ENCODE results near the gene RNF128. TPM values are rescaled to one million over a fixed set of nuclear protein-coding genes. Genes with fewer than 3 reads are reported as not detected.

The RNF128 gene
- total and polyA plus RNA-seq, 2 of the 13 experiments (the other 11 are each of a cell fraction or from before 2014, with no cell fraction given): 18.5 to 43.5 TPM

GRCh38 chrX:106740193-106740780, 13.8 kb downstream of the RNF128 start:
- no TSS peak for BruUV-seq (replicated peaks)
- Histone ChIP-seq H2AFZ (ENCODE audit: low read length) (no peak overlapping the region), H3K27ac (ENCODE audit: extremely low read length, insufficient read depth, low read length) (peak overlapping the region; percentile 54), H4K20me1 (ENCODE audit: insufficient read depth, low read length) (peaks cover 28% of the 10 kb centered on the region), H3K9me3 (ENCODE audit: low read length) (no peaks in the 10 kb centered on the region), H3K36me3 (replicated peaks in 1 of 2; ENCODE audit: control insufficient read depth in 1 of 2, insufficient read depth in 2 of 2, low read length in 2 of 2) (no peaks in the 10 kb centered on the region; a peak in 1 of 5 replicates), H3K79me2 (ENCODE audit: insufficient read depth, low read length) (peaks cover 88% of the 10 kb centered on the region), H3K4me2 (ENCODE audit: low read depth, low read length) (peak overlapping the region; percentile 32), H3K9ac (ENCODE audit: insufficient read depth, low read depth, low read length) (no peak overlapping the region), H3K4me3 (replicated peaks in 1 of 3; ENCODE audit: insufficient read depth in 1 of 3, low read depth in 2 of 3, low read length in 3 of 3) (no peak overlapping the region), H3K4me1 (ENCODE audit: insufficient read depth, low read length) (peaks cover 74% of the 10 kb centered on the region), H3K27me3 (ENCODE audit: control insufficient read depth in 1 of 2, insufficient read depth in 2 of 2, low read length in 2 of 2) (no peaks in the 10 kb centered on the region)
- DNase-seq (ENCODE audit: low spot score) (peak; percentile 53), ATAC-seq (peak; percentile 90), FAIRE-seq (peak; percentile 77)
- WGBS (ENCODE audit: low lambda C conversion rate): 12% methylated on average over 2 of the region's 2 CpGs
- in situ Hi-C loops (cut with HindIII; ENCODE audit: extremely low pct_ligation_motif_present, low pct_unique_long_range_greater_than_20kb): no loop called here
- POLR2A ChIA-PET: interaction anchor here (1.2 kb wide), 1 partner anchor 13 kb away, joined by 3 read pairs; no protein-coding TSS in a partner anchor
- intact Hi-C loops (cut with micrococcal nuclease; ENCODE audit: unreplicated experiment): no loop called here
- CTCF ChIA-PET (ENCODE audit: low intra/inter-chr PET ratio, low total read pairs): no interaction called here
- TF ChIP-seq NR2F6 (IDR thresholded peaks at IDR 0.05): peak; percentile 50
- TF ChIP-seq NR2F6 (CRISPR knock-in tag; IDR thresholded peaks at IDR 0.05): peak; percentile 37; the same call in 1 of the 2 replicates
- TF ChIP-seq STAT5B (CRISPR knock-in tag; IDR thresholded peaks at IDR 0.05): no peak
- TF ChIP-seq RXRB (CRISPR knock-in tag; IDR thresholded peaks at IDR 0.05; ENCODE audit: borderline replicate concordance): peak; percentile 46; the same call in 1 of the 2 replicates
- peak; percentile 75 for TF ChIP-seq ZEB1 (IDR thresholded peaks at IDR 0.05; ENCODE audit: insufficient replicate concordance, low read depth)
- peak; percentile 61; the same call in 1 of the 2 replicates for TF ChIP-seq SOX5 (CRISPR knock-in tag; IDR thresholded peaks at IDR 0.05; ENCODE audit: borderline replicate concordance)
- TF ChIP-seq ZSCAN9 (CRISPR knock-in tag; IDR thresholded peaks at IDR 0.05; ENCODE audit: borderline replicate concordance): no peak
- TF ChIP-seq SKI (IDR thresholded peaks at IDR 0.05; ENCODE audit: partially characterized antibody): peak; percentile 19
- TF ChIP-seq SOX13 (IDR thresholded peaks at IDR 0.05): no peak
- peak in 1 of 2 experiments; percentile 81; a peak in 2 of 4 replicates for TF ChIP-seq SOX13 (CRISPR knock-in tag; conservative IDR thresholded peaks at IDR 0.05 in 1 of 2, IDR thresholded peaks at IDR 0.05 in 1 of 2)
- TF ChIP-seq BCL6 (CRISPR knock-in tag; IDR thresholded peaks at IDR 0.05): peak; percentile 27; the same call in 1 of the 2 replicates
- TF ChIP-seq BRCA1 (CRISPR knock-in tag; IDR thresholded peaks at IDR 0.05): no peak
- no peak for TF ChIP-seq ARNT (IDR thresholded peaks at IDR 0.05)
- TF ChIP-seq ZBTB2 (CRISPR knock-in tag; IDR thresholded peaks at IDR 0.05; ENCODE audit: low read depth): no peak
- TF ChIP-seq HOXA7 (CRISPR knock-in tag; IDR thresholded peaks at IDR 0.05): no peak
- peak; percentile 74 for TF ChIP-seq ARID5B (CRISPR knock-in tag; IDR thresholded peaks at IDR 0.05)
- peak; percentile 28 for TF ChIP-seq TEAD3 (CRISPR knock-in tag; optimal IDR thresholded peaks at IDR 0.05; ENCODE audit: borderline replicate concordance)
- peak; percentile 23; the same call in 1 of the 2 replicates for TF ChIP-seq FOXP4 (CRISPR knock-in tag; IDR thresholded peaks at IDR 0.05)
- peak; percentile 17; the same call in 1 of the 2 replicates for TF ChIP-seq HNF4G (IDR thresholded peaks at IDR 0.05; ENCODE audit: borderline replicate concordance, low read depth, low read length)
- no peak; the same call in 1 of the 2 replicates for TF ChIP-seq HNF4G (CRISPR knock-in tag; IDR thresholded peaks at IDR 0.05; ENCODE audit: borderline replicate concordance, low read depth)

Data from HepG2 (cell line).